HEK293 (cell line): ENCODE results near the gene NCAPG2.

Experiments used
- CTCF ChIA-PET: fragments of 350-600 bp; formaldehyde crosslinking; extraction: SDS; loops from one replicate; lab custom pipeline; 2021; ENCODE audit warnings: antibody characterized with exemption; lab: Yijun Ruan, JAX
- POLR2A ChIA-PET: fragments of 300-600 bp; formaldehyde crosslinking; extraction: SDS; loops from one replicate; lab custom pipeline; 2020; ENCODE audit warnings: antibody characterized with exemption, inconsistent platforms; lab: Yijun Ruan, JAX
- H3K27ac ChIP-seq: fragments of 200-500 bp; sonication (Bioruptor generic); 2 replicates; pipeline ENCODE4 v1.5.1; 2014; ENCODE audit warnings: low read depth, low read length, control low read depth, inconsistent platforms; ENCODE audit errors: extremely low read depth
- H3K36me3 ChIP-seq, 2 experiments: fragments of 200-500 bp in 1 of 2; sonication (Bioruptor generic) in 1 of 2; 1 replicate in 1 of 2; 2 replicates in 1 of 2; pipeline ENCODE4 v1.5.1; 2014 to 2017; ENCODE audit warnings: inconsistent platforms in 2 of 2, low read length in 2 of 2; ENCODE audit not compliant: control insufficient read depth in 2 of 2, insufficient read depth in 1 of 2
- H3K4me1 ChIP-seq: fragments of 200-500 bp; sonication (Bioruptor generic); 2 replicates; pipeline ENCODE4 v1.5.1; 2014; ENCODE audit warnings: mild to moderate bottlenecking, low read length, inconsistent platforms; ENCODE audit not compliant: control insufficient read depth, insufficient read depth
- H3K4me3 ChIP-seq: 2 replicates; pipeline ENCODE4 v1.5.1; 2011; ENCODE audit warnings: low read depth, mild to moderate bottlenecking, control low read depth, low read length, moderate library complexity
- H3K9me3 ChIP-seq: fragments of 200-500 bp; sonication (Bioruptor generic); 2 replicates; pipeline ENCODE4 v1.5.1; 2014; ENCODE audit warnings: low read depth, low read length, inconsistent platforms; ENCODE audit not compliant: control insufficient read depth, insufficient read depth
- ATF2 ChIP-seq: fragments of 450-650 bp; formaldehyde crosslinking; IDR thresholded peaks from 2 replicates; pipeline ENCODE4 v1.5.1; 2016; ENCODE audit warnings: missing biosample characterization, missing genetic modification characterization, low read depth
- BCL11B ChIP-seq: fragments of 450-650 bp; formaldehyde crosslinking; IDR thresholded peaks from 2 replicates; pipeline ENCODE4 v1.5.1; 2016; ENCODE audit warnings: low read depth, missing biosample characterization, missing genetic modification characterization
- CTCF ChIP-seq: fragments of 450-650 bp; formaldehyde crosslinking; IDR thresholded peaks from 2 replicates; pipeline ENCODE4 v1.5.1; 2016; ENCODE audit warnings: missing biosample characterization, missing genetic modification characterization
- GLIS1 ChIP-seq: fragments of 450-650 bp; formaldehyde crosslinking; IDR thresholded peaks from 2 replicates; pipeline ENCODE4 v1.5.1; 2016; ENCODE audit warnings: missing biosample characterization, missing genetic modification characterization
- HOXD13 ChIP-seq: sonication (generic); formaldehyde crosslinking; IDR thresholded peaks from 2 replicates; pipeline ENCODE4 v1.8.0; 2022; ENCODE audit warnings: missing genetic modification reagents, borderline replicate concordance
- KLF7 ChIP-seq: fragments of 450-650 bp; formaldehyde crosslinking; IDR thresholded peaks from 2 replicates; pipeline ENCODE4 v1.5.1; 2016; ENCODE audit warnings: missing biosample characterization, missing genetic modification characterization, borderline replicate concordance
- PRDM2 ChIP-seq: fragments of 450-650 bp; formaldehyde crosslinking; IDR thresholded peaks from 2 replicates; pipeline ENCODE4 v1.5.1; 2016; ENCODE audit warnings: missing biosample characterization, missing genetic modification characterization, borderline replicate concordance
- PRDM4 ChIP-seq: fragments of 450-650 bp; formaldehyde crosslinking; IDR thresholded peaks from 2 replicates; pipeline ENCODE4 v1.5.1; 2017; ENCODE audit warnings: missing biosample characterization, missing genetic modification characterization
- REST ChIP-seq: fragments of 450-650 bp; formaldehyde crosslinking; IDR thresholded peaks from 2 replicates; pipeline ENCODE4 v1.5.1; 2016; ENCODE audit warnings: missing biosample characterization, missing genetic modification characterization
- SP7 ChIP-seq: fragments of 450-650 bp; formaldehyde crosslinking; IDR thresholded peaks from 2 replicates; pipeline ENCODE4 v1.5.1; 2016; ENCODE audit warnings: missing biosample characterization, missing genetic modification characterization
- YY2 ChIP-seq: fragments of 450-650 bp; formaldehyde crosslinking; IDR thresholded peaks from 2 replicates; pipeline ENCODE4 v1.5.1; 2016; ENCODE audit warnings: missing biosample characterization, missing genetic modification characterization
- ZNF211 ChIP-seq: fragments of 450-650 bp; formaldehyde crosslinking; IDR thresholded peaks from 2 replicates; pipeline ENCODE4 v1.5.1; 2016; ENCODE audit warnings: low read depth, missing biosample characterization, missing genetic modification characterization
- ZNF274 ChIP-seq, 2 experiments: fragments of 200-500 bp in 1 of 2; fragments of 450-650 bp in 1 of 2; sonication (Bioruptor generic) in 1 of 2; formaldehyde crosslinking in 1 of 2; IDR thresholded peaks; 2 replicates each; pipeline versions ENCODE4 v1.5.1 to v1.6.1; 2014 to 2016; ENCODE audit warnings: borderline replicate concordance in 1 of 2, inconsistent platforms in 1 of 2, low read length in 1 of 2, missing biosample characterization in 1 of 2, missing genetic modification characterization in 1 of 2
- ZNF404 ChIP-seq: fragments of 450-650 bp; formaldehyde crosslinking; IDR thresholded peaks from 2 replicates; pipeline ENCODE4 v1.5.1; 2017; ENCODE audit warnings: missing biosample characterization, missing genetic modification characterization
- ZNF704 ChIP-seq: fragments of 450-650 bp; formaldehyde crosslinking; IDR thresholded peaks from 2 replicates; pipeline ENCODE4 v1.5.1; 2016; ENCODE audit warnings: missing biosample characterization, missing genetic modification characterization
- ZNF768 ChIP-seq: fragments of 450-650 bp; formaldehyde crosslinking; IDR thresholded peaks from 2 replicates; pipeline ENCODE4 v1.5.1; 2018; ENCODE audit warnings: missing biosample characterization, mild to moderate bottlenecking, missing genetic modification characterization

The NCAPG2 gene

GRCh38 chr7:158687406-158687805 lies 17.2 kb downstream of the NCAPG2 start (continued):
- TF ChIP-seq BCL11B (tag by site-specific recombination) (no peak), YY2 (tag by site-specific recombination) (no peak), ZNF704 (tag by site-specific recombination) (no peak), HOXD13 (CRISPR knock-in tag) (no peak), SP7 (tag by site-specific recombination) (no peak), ZNF211 (tag by site-specific recombination) (no peak)

GRCh38 chr7:158685693-158686092 lies 18.9 kb downstream of the NCAPG2 start:
- Histone ChIP-seq H3K27ac (no peak overlapping the region), H3K4me3 (no peak overlapping the region), H3K9me3 (no peaks in the 10 kb centered on the region), H3K36me3 (peaks cover 11 to 85% of the 10 kb centered on the region in 2 experiments), H3K4me1 (no peaks in the 10 kb centered on the region)
- ChIA-PET CTCF (interaction anchor here (0.9 to 1.1 kb wide), 2 partner anchors 36 to 291 kb away, joined by 3 read pairs; no protein-coding TSS in a partner anchor), POLR2A (no interaction called here)
- TF ChIP-seq KLF7 (tag by site-specific recombination): no peak
- TF ChIP-seq ZNF768 (tag by site-specific recombination): no peak
- TF ChIP-seq ATF2 (tag by site-specific recombination): no peak
- no peak for TF ChIP-seq REST
- TF ChIP-seq ZNF211 (tag by site-specific recombination): no peak
- TF ChIP-seq GLIS1 (tag by site-specific recombination): no peak
- no peak for TF ChIP-seq ZNF404 (tag by site-specific recombination)
- no peak for TF ChIP-seq CTCF (tag by site-specific recombination)
- TF ChIP-seq PRDM4 (tag by site-specific recombination): no peak
- TF ChIP-seq ZNF274 (IDR thresholded peaks at IDR 0.05; ENCODE audit: low read length): no peak
- TF ChIP-seq ZNF274 (tag by site-specific recombination; IDR thresholded peaks at IDR 0.05; ENCODE audit: borderline replicate concordance): no peak
- no peak for TF ChIP-seq PRDM2 (tag by site-specific recombination)
